MCF 10A (cell line): Measurements from ENCODE around the gene JAG2. TPM values are rescaled to one million over a fixed set of nuclear protein-coding genes. Genes with fewer than 3 reads are reported as not detected.

Source experiments
- BruUV-seq: library from RNA; stranded (reverse); fragments of 400-500 nt; replicated peaks from 2 replicates; lab custom pipeline; 2021; lab: Mats Ljungman, UMichigan
- CTCF ChIA-PET: fragments of 300-600 bp; sonication (Branson Sonifier 250); formaldehyde crosslinking; extraction: SDS; loops from one replicate; lab custom pipeline; 2021; ENCODE audit warnings: antibody characterized with exemption, inconsistent platforms; lab: Yijun Ruan, JAX
- POLR2A ChIA-PET: fragments of 300-600, 350-650 bp; sonication (Branson Sonifier 250); formaldehyde crosslinking; extraction: SDS; loops from one replicate; lab custom pipeline; 2020; ENCODE audit warnings: antibody characterized with exemption, inconsistent platforms; lab: Yijun Ruan, JAX
- DNase-seq: peaks from one replicate; pipeline ENCODE4 v3.0.0-alpha.2; 2018; ENCODE audit not compliant: unreplicated experiment
- H3K27ac Mint-ChIP-seq: one replicate; pipeline ENCODE4 v1.8.0; 2022; ENCODE audit warnings: mild to moderate bottlenecking, low read depth, mixed read lengths; ENCODE audit not compliant: unreplicated experiment
- H3K27me3 Mint-ChIP-seq: one replicate; pipeline ENCODE4 v1.8.0; 2022; ENCODE audit warnings: mixed read lengths; ENCODE audit not compliant: insufficient read depth, unreplicated experiment
- H3K36me3 Mint-ChIP-seq: one replicate; pipeline ENCODE4 v1.8.0; 2022; ENCODE audit warnings: mild to moderate bottlenecking, moderate library complexity, mixed read lengths; ENCODE audit not compliant: insufficient read depth, unreplicated experiment
- H3K4me1 Mint-ChIP-seq: one replicate; pipeline ENCODE4 v1.8.0; 2022; ENCODE audit warnings: mixed read lengths; ENCODE audit not compliant: insufficient read depth, unreplicated experiment
- H3K4me3 Mint-ChIP-seq: one replicate; pipeline ENCODE4 v1.8.0; 2022; ENCODE audit warnings: mild to moderate bottlenecking, moderate library complexity, mixed read lengths; ENCODE audit not compliant: unreplicated experiment
- H3K9me3 Mint-ChIP-seq: one replicate; pipeline ENCODE4 v1.8.0; 2022; ENCODE audit warnings: mixed read lengths; ENCODE audit not compliant: unreplicated experiment
- CTCF ChIP-seq: fragments of 200-600 bp; IDR thresholded peaks from one replicate; pipeline ENCODE4 v1.8.0; 2022; ENCODE audit warnings: antibody characterized with exemption, mild to moderate bottlenecking; ENCODE audit not compliant: unreplicated experiment
- intact Hi-C: fragments of 100-400 bp; cut with micrococcal nuclease; formaldehyde crosslinking; loops from 2 replicates; pipeline ENCODE4 v1.14.1; 2022
- total RNA-seq: library from RNA; stranded (reverse); gene quantifications from 2 replicates; pipeline ENCODE4 v1.2.3, GENCODE V29; 2022

JAG2 gene
- total RNA-seq, 1 experiment from 2014 or later = 33.5 TPM

GRCh38 chr14:105206873-105207272 lies 38.3 kb upstream of the JAG2 start:
- H3K9me3 Mint-ChIP-seq = no peaks in the 10 kb centered on the region
- peaks cover 9% of the 10 kb centered on the region for H3K36me3 Mint-ChIP-seq

GRCh38 chr14:105205673-105206208 lies 37.2 kb upstream of the JAG2 start:
- Mint-ChIP-seq H3K4me3 (no peak overlapping the region), H3K9me3 (no peaks in the 10 kb centered on the region), H3K4me1 (peaks cover 6% of the 10 kb centered on the region), H3K27ac (no peak overlapping the region), H3K27me3 (peaks cover 4% of the 10 kb centered on the region), H3K36me3 (peaks cover 13% of the 10 kb centered on the region)
- no peak for TF ChIP-seq CTCF
- intact Hi-C loops = no loop called here
- POLR2A ChIA-PET = interaction anchor here (0.6 kb wide), 1 partner anchor 115 kb away, joined by 3 read pairs; no protein-coding TSS in a partner anchor
- CTCF ChIA-PET = no interaction called here
- DNase-seq = no peak
- BruUV-seq = no TSS peak

More at GRCh38 chr14:105206873-105207272, 38.3 kb upstream of the JAG2 start:
- no peak for TF ChIP-seq CTCF
- Mint-ChIP-seq H3K4me1 (peaks cover 6% of the 10 kb centered on the region), H3K27ac (no peak overlapping the region), H3K4me3 (no peak overlapping the region), H3K27me3 (no peaks in the 10 kb centered on the region)
- CTCF ChIA-PET = interaction anchor here (0.7 kb wide), 1 partner anchor 136 kb away, joined by 3 read pairs; no protein-coding TSS in a partner anchor
- POLR2A ChIA-PET = interaction anchor here (0.6 kb wide), 1 partner anchor 42 kb away, joined by 3 read pairs; the partner anchor contains the start of gene BTBD6
- intact Hi-C loops = no loop called here
- no TSS peak for BruUV-seq
- no peak for DNase-seq

GRCh38 chr14:105204931-105205672 lies 36.5 kb upstream of the JAG2 start:
- TF ChIP-seq CTCF = no peak
- no peak for DNase-seq
- Mint-ChIP-seq H3K27ac (no peak overlapping the region), H3K36me3 (peaks cover 13% of the 10 kb centered on the region), H3K4me1 (peaks cover 6% of the 10 kb centered on the region), H3K4me3 (no peak overlapping the region), H3K27me3 (peaks cover 9% of the 10 kb centered on the region), H3K9me3 (no peaks in the 10 kb centered on the region)
- CTCF ChIA-PET = interaction anchor here (0.6 to 4.0 kb wide), 6 partner anchors 11 to 287 kb away, joined by 3 to 12 read pairs (median 4); no protein-coding TSS in a partner anchor
- intact Hi-C loops = no loop called here
- POLR2A ChIA-PET = interaction anchor here (0.8 to 1.2 kb wide), 4 partner anchors 11 to 285 kb away, joined by 3 to 4 read pairs (median 3); partner anchors contain the start of gene JAG2
- BruUV-seq = no TSS peak
